GM18868 (cell line): ENCODE results near the gene GRIN2D.

Experiments used
- ATAC-seq: cut with Tn5 transposase; IDR thresholded peaks from one replicate; pipeline ENCODE4 v1.9.1; 2021; ENCODE audit warnings: mild to moderate bottlenecking, moderate library complexity; ENCODE audit not compliant: unreplicated experiment

GRIN2D gene

DNA sequence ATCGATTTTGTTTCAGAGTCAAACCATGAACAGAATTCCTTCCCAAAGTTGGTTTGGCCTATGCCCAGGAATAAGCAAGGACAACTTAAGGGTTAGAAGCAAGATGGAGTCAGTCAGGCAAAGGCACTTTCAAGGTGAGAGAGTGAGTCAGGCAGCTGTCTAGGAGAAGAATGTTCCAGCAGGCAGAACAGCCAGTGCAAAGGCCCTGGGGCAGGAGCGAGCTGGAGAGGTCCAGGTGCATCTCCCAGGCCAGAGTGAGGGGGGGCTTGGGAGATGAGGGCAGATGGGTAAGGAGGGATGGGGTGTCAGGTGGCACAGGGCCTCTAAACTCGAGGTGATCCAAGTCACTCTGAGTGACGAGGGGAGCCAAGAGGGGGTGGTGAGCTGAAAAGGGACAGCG is 43.1 kb downstream of the GRIN2D start:
- ATAC-seq: no peak

DNA sequence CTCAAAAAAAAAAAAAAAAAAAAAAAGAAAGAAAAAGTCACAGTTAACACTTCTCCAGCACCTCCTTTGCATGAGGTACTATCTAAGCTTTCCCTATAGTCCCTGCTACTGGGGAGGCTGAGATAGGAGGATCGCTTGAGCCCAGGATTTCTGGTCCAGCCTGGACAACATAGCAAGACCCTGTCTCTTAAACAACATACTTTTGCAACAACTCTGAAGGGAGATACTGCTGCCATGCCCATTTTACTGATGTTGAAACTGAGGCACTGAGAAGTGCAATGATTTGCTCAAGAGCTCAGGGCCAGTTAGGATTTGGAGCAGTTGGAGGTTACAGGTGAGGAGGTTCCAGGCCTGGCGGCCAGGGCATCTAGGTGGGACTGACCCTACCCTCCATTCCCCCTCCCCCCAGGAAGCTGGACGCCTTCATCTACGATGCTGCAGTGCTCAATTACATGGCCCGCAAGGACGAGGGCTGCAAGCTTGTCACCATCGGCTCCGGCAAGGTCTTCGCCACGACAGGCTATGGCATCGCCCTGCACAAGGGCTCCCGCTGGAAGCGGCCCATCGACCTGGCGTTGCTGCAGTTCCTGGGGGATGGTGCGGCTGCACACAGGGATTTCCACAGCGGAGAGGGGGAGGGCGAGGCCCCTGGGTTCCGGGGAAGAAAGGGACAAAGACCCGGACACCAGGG is 48.0 kb downstream of the GRIN2D start:
- ATAC-seq: no peak

DNA sequence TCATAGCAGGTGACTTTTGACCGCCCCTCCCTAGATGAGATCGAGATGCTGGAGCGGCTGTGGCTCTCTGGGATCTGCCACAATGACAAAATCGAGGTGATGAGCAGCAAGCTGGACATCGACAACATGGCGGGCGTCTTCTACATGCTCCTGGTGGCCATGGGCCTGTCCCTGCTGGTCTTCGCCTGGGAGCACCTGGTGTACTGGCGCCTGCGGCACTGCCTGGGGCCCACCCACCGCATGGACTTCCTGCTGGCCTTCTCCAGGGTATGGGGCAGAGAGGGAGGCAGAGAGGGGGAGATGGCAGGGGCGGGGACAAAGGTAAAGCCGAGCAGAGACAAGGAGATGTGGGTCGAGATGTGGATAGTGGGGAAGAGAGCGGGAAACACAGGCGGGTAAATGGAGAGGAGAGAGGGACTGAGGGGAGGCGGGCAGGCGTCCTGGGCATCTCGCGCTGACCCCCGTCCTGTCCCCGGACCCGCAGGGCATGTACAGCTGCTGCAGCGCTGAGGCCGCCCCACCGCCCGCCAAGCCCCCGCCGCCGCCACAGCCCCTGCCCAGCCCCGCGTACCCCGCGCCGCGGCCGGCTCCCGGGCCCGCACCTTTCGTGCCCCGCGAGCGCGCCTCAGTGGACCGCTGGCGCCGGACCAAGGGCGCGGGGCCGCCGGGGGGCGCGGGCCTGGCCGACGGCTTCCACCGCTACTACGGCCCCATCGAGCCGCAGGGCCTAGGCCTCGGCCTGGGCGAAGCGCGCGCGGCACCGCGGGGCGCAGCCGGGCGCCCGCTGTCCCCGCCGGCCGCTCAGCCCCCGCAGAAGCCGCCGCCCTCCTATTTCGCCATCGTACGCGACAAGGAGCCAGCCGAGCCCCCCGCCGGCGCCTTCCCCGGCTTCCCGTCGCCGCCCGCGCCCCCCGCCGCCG is 48.9 kb downstream of the GRIN2D start:
- no peak for ATAC-seq

DNA sequence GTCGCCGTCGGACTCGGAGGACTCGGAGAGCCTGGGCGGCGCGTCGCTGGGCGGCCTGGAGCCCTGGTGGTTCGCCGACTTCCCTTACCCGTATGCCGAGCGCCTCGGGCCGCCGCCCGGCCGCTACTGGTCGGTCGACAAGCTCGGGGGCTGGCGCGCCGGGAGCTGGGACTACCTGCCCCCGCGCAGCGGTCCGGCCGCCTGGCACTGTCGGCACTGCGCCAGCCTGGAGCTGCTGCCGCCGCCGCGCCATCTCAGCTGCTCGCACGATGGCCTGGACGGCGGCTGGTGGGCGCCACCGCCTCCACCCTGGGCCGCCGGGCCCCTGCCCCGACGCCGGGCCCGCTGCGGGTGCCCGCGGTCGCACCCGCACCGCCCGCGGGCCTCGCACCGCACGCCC is 49.8 kb downstream of the GRIN2D start:
- ATAC-seq: no peak
